ENCODE measurements around the gene SRP54. TPM values are rescaled to one million over a fixed set of nuclear protein-coding genes. Genes with fewer than 3 reads are reported as not detected.

SRP54 gene
- total and polyA plus RNA-seq, 2 of the 13 experiments (the other 11 are each of a cell fraction or from before 2014, with no cell fraction given), result 42.2 to 207 TPM

DNA sequence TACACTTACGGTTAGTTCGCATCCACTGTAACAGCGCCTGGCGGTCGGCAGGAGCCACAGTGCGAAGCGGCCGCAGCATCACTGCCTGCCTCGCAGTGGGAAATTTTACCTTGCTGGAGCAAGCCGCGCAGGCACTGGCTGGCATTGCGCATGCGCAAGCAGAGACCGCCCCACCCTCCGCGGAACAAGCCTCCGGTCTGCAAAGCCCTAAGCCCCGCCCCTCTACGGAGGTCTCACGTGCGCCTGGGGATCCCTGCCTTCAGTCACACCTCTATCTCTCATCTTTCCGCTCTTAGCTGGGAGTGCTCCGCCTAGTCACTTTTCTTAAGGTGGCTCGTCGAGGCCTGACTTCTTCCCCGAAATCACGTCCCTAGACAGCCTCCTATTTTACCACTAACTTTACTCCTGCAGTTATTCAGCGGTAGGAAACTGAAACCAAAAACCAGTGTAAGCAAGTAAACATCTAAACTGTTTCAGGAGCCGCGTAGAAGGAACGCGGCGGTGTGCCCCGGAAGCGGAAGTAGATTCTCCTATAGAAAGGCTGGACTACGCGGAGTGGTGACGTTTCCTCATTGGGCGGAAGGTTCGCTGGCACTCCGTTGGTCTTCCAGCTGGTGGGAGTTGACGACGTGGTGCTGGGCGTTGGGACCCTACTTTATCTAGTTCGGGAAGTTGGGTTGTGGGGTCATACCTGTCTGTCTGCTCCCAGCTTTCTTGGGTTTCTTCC lies at the start of gene SRP54 (continued):
- TF ChIP-seq, protein P1, sequence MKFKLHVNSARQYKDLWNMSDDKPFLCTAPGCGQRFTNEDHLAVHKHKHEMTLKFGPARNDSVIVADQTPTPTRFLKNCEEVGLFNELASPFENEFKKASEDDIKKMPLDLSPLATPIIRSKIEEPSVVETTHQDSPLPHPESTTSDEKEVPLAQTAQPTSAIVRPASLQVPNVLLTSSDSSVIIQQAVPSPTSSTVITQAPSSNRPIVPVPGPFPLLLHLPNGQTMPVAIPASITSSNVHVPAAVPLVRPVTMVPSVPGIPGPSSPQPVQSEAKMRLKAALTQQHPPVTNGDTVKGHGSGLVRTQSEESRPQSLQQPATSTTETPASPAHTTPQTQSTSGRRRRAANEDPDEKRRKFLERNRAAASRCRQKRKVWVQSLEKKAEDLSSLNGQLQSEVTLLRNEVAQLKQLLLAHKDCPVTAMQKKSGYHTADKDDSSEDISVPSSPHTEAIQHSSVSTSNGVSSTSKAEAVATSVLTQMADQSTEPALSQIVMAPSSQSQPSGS (CRISPR knock-in tag; IDR thresholded peaks at IDR 0.05), result peak; percentile 95
- peak; percentile 61; the same call in 1 of the 2 replicates for TF ChIP-seq ZBTB8A (CRISPR knock-in tag; IDR thresholded peaks at IDR 0.05; ENCODE audit: borderline replicate concordance, low read depth)
- TF ChIP-seq, protein P2, sequence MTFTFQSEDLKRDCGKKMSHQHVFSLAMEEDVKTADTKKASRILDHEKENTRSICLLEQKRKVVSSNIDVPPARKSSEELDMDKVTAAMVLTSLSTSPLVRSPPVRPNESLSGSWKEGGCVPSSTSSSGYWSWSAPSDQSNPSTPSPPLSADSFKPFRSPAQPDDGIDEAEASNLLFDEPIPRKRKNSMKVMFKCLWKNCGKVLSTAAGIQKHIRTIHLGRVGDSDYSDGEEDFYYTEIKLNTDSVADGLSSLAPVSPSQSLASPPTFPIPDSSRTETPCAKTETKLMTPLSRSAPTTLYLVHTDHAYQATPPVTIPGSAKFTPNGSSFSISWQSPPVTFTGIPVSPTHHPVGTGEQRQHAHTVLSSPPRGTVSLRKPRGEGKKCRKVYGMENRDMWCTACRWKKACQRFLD (CRISPR knock-in tag; IDR thresholded peaks at IDR 0.05; ENCODE audit: borderline replicate concordance), result peak; percentile 98
- peak; percentile 64; the same call in 1 of the 2 replicates for TF ChIP-seq RAD51 (IDR thresholded peaks at IDR 0.05; ENCODE audit: borderline replicate concordance)
- TF ChIP-seq ZNF510 (CRISPR knock-in tag; IDR thresholded peaks at IDR 0.05; ENCODE audit: low read depth), result peak; percentile 57; the same call in 1 of the 2 replicates
- TF ChIP-seq, protein P3, sequence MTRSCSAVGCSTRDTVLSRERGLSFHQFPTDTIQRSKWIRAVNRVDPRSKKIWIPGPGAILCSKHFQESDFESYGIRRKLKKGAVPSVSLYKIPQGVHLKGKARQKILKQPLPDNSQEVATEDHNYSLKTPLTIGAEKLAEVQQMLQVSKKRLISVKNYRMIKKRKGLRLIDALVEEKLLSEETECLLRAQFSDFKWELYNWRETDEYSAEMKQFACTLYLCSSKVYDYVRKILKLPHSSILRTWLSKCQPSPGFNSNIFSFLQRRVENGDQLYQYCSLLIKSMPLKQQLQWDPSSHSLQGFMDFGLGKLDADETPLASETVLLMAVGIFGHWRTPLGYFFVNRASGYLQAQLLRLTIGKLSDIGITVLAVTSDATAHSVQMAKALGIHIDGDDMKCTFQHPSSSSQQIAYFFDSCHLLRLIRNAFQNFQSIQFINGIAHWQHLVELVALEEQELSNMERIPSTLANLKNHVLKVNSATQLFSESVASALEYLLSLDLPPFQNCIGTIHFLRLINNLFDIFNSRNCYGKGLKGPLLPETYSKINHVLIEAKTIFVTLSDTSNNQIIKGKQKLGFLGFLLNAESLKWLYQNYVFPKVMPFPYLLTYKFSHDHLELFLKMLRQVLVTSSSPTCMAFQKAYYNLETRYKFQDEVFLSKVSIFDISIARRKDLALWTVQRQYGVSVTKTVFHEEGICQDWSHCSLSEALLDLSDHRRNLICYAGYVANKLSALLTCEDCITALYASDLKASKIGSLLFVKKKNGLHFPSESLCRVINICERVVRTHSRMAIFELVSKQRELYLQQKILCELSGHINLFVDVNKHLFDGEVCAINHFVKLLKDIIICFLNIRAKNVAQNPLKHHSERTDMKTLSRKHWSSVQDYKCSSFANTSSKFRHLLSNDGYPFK (CRISPR knock-in tag; IDR thresholded peaks at IDR 0.05; ENCODE audit: borderline replicate concordance), result peak; percentile 97
- peak; percentile 87 for TF ChIP-seq TBL1XR1 (IDR thresholded peaks at IDR 0.05; ENCODE audit: borderline replicate concordance, low read length, partially characterized antibody)
- TF ChIP-seq CCAR2 (optimal IDR thresholded peaks at IDR 0.05; ENCODE audit: low read depth, low read length), result no peak
- peak; percentile 79; the same call in 1 of the 2 replicates for TF ChIP-seq ZNF660 (CRISPR knock-in tag; IDR thresholded peaks at IDR 0.05; ENCODE audit: borderline replicate concordance, low read depth)
- peak; percentile 86; the same call in 1 of the 2 replicates for TF ChIP-seq ZFP62 (CRISPR knock-in tag; IDR thresholded peaks at IDR 0.05)
- TF ChIP-seq SPEN (CRISPR knock-in tag; IDR thresholded peaks at IDR 0.05; ENCODE audit: low read depth), result peak; percentile 92
- TF ChIP-seq, protein P4, sequence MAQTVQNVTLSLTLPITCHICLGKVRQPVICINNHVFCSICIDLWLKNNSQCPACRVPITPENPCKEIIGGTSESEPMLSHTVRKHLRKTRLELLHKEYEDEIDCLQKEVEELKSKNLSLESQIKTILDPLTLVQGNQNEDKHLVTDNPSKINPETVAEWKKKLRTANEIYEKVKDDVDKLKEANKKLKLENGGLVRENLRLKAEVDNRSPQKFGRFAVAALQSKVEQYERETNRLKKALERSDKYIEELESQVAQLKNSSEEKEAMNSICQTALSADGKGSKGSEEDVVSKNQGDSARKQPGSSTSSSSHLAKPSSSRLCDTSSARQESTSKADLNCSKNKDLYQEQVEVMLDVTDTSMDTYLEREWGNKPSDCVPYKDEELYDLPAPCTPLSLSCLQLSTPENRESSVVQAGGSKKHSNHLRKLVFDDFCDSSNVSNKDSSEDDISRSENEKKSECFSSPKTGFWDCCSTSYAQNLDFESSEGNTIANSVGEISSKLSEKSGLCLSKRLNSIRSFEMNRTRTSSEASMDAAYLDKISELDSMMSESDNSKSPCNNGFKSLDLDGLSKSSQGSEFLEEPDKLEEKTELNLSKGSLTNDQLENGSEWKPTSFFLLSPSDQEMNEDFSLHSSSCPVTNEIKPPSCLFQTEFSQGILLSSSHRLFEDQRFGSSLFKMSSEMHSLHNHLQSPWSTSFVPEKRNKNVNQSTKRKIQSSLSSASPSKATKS (CRISPR knock-in tag; IDR thresholded peaks at IDR 0.05), result peak; percentile 99
- TF ChIP-seq, protein P5, sequence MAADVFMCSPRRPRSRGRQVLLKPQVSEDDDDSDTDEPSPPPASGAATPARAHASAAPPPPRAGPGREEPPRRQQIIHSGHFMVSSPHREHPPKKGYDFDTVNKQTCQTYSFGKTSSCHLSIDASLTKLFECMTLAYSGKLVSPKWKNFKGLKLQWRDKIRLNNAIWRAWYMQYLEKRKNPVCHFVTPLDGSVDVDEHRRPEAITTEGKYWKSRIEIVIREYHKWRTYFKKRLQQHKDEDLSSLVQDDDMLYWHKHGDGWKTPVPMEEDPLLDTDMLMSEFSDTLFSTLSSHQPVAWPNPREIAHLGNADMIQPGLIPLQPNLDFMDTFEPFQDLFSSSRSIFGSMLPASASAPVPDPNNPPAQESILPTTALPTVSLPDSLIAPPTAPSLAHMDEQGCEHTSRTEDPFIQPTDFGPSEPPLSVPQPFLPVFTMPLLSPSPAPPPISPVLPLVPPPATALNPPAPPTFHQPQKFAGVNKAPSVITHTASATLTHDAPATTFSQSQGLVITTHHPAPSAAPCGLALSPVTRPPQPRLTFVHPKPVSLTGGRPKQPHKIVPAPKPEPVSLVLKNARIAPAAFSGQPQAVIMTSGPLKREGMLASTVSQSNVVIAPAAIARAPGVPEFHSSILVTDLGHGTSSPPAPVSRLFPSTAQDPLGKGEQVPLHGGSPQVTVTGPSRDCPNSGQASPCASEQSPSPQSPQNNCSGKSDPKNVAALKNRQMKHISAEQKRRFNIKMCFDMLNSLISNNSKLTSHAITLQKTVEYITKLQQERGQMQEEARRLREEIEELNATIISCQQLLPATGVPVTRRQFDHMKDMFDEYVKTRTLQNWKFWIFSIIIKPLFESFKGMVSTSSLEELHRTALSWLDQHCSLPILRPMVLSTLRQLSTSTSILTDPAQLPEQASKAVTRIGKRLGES (CRISPR knock-in tag; IDR thresholded peaks at IDR 0.05; ENCODE audit: borderline replicate concordance), result peak; percentile 53
